ENCODE data around the gene GBX2. TPM values are rescaled to one million over a fixed set of nuclear protein-coding genes. Genes with fewer than 3 reads are reported as not detected.

The GBX2 gene
- total RNA-seq, 1 donor from 2014 or later: not detected

DNA sequence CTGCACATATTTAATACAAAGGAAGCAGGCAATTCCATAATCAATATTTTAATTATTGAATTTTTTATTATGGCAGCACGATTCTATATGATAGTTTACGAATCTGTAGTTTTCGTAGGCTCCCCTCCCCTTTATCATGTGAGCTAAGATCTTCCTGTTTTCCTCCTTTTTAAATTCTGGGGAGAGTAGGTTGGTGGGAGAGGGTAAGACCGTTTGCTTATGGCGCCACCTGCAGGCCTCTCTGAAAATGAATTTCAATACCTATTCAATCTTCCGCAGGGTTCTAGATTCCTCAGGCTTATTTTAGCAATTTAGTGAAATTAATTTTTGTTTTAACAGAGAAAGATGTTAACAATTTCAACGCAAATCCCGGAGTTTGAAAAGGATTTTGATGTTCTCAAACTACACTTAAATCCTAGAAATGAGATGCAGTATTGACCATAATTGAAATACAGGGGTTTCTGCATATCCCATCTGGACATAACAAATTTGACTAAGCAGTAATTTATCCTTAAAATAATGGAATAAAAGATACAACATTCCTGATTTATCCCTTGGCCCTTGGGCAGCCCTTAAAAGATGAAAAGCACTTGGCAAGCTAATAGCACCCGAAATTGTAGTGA lies 12.8 kb upstream of the GBX2 start:
- DNase-seq (ENCODE audit: low spot score): no peak

DNA sequence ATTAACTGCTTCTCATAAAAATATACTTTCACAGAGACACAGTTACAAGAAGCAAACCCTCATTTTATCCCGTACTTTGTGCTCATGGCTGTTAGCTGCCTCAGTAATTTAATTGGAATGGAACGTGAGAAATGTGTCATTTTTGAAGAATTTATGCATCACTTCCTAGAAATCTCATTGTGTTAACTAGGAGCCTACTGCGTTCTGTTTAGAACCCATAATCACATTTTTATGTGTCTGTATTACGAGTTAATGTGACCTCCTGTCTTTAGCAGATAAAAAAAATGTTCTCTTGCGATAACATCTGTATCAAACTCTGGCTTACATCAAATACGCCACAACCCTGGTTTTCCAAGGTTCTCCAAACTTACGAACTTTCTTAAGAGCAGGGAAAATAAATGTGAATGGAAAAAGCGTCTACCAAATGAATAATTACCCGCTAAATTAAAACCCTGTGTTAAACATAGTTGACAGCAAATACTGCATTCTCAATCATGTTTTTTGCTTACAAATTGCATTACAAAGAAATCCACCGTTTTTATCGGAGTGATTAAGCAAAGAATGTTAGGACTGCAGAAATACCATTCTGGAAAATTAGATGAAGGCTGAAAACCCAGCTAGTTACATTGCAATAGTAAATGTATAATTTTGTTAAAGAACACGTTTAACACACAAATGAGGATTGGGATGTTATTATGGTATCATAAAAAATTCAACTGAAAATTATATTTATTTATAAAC lies 12.1 kb upstream of the GBX2 start:
- DNase-seq (ENCODE audit: low spot score): no peak

DNA sequence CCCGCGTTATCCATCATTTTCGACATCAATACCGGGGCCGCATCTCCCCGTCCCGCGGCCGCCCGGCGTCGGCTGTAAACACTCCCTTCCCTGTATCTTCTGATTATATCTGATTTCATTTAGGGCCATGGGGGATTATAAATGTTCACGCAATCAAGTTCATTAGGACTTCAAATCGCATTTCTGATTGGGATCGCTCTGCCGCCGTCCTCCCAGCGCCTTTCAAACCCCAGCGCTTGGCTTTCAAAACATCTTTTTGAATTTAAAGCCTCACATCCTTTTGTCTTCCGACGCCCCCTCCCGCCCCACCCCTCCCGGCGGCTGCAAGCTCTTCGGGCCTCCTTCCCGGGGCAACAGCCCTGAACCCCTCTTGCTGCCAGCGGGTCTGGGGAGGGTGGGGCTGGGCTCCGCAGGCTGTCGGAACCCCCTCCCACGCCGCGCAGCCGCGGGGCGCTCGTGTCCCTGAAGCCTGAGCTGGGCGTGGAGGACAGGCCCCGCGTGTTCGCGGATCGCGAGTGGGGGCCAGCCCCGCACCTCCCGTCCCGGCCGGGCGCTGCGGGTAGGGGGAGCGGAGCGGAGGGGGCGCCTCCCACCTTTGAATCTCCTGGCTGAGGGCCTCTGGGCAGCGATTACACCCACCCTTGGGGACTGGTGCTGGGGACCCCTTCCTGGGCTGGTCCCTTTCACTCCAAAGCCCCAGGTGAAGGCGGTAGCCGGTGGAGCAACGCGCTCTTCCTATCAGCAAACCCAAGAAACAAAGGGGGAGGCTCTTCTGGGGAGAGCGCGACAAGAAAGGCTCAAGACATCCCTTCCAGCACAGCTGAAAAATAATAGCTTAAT lies 11.3 kb upstream of the GBX2 start:
- no peak for DNase-seq (ENCODE audit: low spot score)

DNA sequence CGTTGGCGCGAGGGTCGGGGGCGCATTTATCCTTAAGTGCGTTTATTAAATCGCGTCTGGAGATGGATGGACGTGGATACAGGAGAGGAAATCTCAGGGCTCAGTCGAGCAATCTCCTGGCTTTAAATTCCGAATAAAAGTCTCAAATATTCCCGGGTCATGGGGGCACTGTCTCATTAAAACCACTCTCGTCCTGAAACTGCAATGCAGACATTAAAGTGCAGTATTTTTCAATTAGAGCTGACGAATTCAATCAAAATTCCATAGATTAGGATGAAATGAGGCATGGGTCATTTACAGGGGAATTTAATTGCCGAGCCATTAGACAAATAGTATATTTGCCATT lies 10.7 kb upstream of the GBX2 start:
- no peak for DNase-seq (ENCODE audit: low spot score)

DNA sequence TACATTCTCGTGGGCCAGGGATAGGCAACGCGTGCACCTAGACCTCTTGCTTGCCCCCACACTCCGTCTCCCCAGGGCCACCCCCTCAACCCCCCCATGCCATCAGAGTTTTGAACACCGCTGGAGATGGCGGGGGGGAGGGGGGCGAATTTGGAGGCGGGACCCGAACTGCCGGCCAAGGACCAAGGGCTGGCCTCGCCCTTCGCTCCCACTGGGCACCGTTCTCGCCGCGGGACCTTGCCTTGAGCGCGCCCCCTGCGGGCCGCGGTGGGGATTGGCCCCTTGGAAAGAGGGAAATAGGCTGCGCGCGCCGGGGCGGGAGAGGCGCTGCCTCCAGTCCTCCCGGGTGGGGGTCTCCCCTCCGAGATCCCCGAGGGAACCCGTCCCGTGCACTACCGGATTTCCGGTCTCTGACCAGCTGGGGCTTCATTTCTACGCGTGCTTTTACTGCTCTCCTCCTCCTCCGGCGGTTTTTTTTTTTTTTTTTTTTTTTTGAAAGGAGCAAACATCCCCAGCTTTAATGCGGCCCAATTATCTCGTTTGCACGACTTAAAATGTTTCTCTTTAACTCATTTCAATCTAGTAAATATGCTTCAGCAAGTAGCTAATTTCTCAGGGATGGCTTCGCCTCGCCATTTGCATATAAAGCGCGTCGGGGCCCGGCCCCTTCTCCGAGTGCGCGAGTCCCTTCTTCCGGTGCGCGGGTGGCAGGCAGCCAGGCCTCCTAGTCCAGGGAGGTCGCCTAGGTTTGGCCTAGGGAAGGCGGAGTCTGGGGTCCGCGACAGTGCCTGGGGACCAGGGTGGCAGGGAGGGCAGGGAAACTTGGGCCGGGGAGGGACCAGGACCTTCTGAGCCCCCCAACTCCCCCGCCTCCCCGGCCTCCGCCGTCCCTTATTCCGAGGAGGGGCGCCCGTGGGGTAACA lies 10.0 kb upstream of the GBX2 start:
- no peak for DNase-seq (ENCODE audit: low spot score)

DNA sequence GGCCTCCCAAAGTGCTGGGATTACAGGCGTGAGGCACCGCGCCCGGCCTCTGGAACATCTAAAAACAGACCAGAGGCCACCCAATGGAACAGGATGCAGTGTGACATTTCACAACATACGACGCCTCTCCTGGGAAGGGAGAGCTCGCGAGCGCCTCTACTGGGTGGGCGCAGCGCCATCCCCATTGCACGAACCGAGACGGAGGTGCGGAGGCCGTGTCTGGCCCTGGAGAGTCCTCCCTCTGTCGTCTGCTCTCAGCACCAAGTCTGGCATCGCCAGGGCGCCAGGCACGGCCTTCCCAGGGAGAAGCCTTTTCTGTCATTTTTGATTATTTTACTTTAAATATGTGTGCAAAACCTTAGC lies 9.4 kb upstream of the GBX2 start:
- DNase-seq (ENCODE audit: low spot score): no peak

DNA sequence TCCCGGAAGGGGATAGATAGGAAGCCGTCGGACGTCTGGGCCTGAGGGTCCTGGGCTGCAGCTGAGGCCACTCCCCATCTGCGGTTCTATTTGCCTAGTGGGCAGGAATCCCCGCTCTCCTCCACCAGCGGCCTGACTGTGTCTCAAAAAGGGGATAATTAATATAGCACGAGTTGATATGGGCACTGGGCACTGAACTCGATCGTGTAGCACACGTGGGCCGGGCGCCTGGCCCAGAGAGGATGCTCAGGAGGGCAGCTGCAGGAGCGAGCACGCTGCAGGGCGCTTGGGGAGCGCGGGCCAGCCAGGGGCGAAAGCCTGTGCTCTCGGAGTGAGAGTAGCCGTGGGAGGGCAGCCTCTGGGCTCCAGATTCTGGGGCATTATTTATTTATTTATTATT lies 8.8 kb upstream of the GBX2 start:
- no peak for DNase-seq (ENCODE audit: low spot score)

DNA sequence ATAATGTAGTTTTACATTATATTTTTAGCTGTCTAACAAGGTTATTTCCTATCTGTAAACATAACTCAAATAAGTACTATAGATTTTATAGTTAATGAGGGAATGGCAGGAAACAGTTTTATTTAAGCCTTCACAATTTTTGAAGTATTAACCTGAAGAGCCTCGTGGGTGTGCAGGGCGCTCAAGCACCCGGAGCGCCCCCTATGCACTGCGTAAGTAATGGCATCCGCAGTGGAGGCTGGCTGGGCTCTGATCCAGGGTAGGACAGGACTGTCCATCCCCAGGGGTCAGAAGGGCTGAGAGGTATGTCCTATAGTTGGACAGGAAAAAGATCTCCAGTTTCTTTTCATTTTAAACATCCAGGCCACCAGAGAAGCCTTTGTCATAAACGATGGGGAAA lies 8.2 kb upstream of the GBX2 start:
- no peak for DNase-seq (ENCODE audit: low spot score)

DNA sequence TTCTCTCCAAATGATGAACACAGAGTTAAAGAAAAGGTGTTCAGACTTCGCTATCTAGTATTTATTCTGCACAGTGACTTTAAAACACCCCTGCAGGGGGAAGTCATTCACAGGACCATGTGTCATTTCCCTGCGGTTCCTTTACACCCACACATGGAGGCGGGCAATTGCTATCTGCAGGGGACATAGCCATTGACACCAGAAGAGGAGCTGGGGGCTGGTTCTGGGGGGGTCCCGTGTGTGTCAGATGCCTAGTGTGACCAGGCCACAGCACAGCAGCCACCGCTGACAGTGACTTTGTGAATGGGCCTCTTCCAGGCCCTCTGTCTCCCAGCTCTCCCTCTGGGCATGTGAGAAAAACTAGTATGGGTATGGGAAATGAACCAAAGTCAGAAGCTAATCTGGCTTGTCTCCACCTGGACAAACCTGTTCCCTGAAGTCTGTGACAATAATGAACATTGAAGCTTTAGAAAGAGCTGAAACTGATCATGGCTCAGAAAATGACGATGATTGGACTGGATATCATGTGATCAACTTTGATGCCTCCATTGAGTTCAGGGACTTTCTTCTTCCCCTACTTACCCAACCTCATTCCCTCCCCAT lies 7.5 kb upstream of the GBX2 start:
- no peak for DNase-seq (ENCODE audit: low spot score)

DNA sequence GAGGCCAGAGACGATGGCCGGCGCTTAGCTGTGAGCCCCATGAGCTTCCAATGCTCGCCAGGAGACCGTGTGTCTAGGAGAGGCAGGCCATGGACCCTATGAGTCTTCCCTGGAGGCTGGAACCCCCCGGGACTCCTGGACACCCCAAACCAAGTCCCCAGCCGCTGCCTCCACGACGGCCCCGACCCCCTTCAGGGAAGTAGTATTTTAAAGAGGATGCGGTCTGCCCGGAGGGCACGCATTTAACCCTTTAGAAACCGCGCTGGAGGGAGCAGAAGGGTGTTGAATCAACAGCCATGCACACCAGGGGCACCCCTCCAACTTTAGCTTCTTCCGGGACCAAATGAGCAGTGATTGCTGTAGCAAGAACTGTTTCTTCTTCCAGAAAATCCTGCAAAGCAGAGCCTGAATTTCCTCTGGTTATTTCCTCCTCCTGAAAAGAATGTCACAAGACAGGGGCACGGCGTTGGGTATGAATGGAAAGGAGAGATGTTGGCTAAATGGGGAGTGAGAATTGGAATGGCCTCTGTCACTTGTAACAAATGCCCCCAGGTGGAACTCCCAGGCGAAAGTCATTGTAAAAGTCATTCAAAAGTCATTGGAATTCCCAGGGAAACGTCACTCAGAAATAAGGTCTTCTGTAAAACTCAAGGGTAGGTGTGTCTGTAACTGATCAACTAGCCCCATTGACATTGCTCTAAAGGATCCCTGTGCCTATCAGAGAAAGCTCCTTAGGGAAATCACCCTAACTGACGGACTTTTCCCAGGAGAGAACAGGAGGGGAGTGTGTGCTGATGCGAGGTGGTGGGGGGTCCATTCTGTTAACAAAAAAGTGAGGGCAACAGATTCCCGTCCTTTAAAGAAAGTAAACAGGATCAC lies 5.8 kb upstream of the GBX2 start:
- no peak for DNase-seq (ENCODE audit: low spot score)

DNA sequence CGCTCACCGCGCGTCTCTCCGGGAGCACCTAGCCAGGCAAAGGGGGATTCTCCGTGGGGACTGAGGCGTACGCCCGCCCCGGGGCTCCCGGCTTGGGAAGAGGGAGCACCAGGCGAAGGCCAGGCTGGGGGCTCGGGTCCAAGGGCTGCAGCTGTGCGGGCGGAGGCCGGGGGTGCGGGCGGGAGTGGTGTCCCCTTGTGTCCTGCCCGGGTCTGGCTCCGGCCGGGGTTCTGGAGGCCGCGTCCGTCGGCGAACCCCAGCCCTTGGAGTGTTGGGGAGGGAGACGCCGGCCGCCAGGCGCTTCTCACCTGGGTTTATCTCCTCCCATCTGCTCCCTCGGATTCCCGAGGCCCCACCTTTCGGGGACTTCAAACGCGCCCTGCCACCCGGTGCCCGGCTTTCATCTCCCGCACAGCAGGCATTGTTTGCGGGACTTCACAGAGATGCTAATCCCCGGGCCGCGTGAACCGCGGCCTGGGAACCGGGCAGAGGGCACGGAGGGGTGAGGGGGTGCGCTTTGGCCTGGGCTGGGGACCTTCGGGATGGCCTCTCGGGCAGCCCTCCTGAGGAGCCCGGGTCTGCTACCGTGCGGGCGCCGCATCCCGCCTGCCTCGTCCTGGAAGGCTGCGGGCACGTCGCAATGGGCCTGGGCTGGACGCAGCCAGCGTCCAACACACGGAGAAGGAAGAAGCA lies 5.0 kb upstream of the GBX2 start:
- no peak for DNase-seq (ENCODE audit: low spot score)

DNA sequence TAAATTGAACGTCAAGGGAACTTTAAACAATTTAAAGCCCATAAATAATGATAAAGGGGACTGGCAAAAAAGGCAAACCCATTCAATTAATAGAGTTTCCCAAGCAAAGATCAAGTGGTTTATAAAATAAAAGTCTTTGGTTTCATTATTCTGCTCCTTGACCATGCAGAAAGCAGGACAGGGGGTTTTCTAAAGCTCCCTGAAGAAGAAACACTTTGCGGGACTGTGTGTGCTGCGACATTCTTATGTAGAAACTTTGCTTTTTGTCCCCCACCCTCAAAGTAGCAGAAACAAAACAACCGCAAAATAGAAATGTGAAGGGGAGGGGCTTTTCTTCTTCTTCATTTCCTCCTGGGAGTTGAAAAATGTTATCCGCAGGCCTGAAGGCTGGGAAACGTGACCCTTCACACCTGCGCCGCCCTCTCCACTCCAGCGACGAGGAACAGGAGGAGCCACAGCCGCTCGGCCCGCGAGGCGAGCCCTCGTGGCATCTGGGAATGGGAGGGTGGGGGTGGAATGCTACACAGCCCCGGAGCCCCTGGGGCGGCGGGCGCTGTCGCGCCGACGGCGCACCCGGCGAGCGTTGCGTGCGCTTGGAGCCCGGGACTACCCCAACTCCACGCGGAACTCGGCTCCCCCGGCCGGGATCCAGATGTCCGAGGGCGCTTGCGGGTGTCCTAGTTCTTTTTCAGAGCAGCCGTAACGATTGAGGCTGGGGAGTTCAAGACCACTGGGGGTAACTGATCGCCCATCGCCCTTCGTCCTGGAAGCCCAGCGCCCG lies 4.3 kb upstream of the GBX2 start:
- DNase-seq (ENCODE audit: low spot score): no peak

DNA sequence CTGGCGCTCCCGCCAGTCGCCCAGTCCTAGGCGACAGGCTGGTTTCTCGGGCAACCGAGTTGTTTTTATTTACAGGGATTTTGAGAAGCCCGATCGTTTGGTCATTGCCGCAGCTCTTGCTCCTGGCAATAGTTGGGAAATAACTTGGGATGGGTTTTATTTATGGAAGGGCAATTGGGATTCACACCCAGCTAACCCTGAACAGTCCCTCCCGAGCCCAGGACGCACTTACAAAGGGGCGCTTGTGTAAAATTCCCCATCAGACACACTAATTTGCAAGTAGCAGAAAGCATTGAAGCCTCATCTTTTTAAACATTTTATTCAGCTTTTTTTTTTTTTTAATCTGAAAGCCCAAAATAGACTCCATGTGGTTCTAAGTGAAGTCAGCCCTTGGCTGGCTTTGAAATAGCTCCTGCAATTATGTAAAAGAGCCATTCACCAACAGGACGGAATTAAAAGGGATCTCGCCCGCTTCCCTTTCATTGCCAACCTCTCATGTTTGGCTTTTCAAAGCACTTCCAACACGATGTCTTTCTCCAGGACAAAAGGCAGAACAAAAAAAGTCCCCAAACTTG lies 3.6 kb upstream of the GBX2 start:
- DNase-seq (ENCODE audit: low spot score): no peak

DNA sequence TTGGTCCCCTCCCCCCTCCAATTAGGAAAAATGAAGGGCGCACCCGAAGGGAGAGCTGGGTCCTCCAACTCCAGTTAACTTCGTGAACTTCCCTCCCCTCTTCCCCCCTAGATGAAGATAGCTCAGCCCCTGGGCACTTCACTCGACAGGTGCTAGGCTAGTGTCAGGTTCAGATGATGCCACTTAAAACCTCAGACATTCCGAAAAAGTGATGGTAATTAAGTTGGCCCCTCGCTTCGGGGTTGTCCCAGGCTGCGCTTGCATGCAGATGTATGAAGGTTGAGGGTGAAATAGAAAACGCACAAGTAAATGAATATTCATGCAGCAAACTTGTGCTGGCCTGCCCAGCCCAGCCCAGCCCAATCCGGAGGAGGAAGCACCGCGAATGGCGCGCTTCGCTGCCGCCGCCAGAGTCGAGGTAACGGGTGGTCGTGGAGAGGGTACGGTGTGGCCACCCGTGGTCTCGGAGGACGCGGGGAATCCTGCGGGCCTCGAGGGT lies 3.0 kb upstream of the GBX2 start:
- DNase-seq (ENCODE audit: low spot score): no peak

DNA sequence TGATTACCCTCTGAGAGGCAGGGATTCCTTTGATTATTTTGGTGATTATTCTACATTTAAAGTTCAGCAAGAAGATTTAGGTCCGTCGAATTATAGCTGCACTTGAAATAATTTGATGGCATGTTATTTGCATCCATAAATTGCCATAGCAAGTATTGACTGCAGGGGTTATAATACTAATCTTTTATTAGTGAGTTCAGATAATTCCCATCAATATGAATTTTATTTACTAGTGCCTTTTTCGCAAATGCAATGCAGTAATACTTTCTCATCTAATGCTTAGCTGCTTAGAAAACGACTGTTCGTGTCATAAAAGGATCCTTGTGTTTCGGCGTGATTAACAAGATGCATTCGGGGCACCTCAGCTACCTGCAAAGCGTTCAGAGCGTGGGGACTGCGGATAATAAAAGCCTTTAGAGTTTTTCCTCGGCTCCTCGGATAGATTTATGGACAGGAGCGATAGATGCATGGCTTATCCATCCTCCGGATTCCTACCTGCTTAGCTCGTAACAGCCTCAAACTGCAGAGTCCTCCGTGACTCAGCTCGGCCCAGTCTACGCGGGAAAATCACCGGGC lies 2.5 kb upstream of the GBX2 start:
- no peak for DNase-seq (ENCODE audit: low spot score)

DNA sequence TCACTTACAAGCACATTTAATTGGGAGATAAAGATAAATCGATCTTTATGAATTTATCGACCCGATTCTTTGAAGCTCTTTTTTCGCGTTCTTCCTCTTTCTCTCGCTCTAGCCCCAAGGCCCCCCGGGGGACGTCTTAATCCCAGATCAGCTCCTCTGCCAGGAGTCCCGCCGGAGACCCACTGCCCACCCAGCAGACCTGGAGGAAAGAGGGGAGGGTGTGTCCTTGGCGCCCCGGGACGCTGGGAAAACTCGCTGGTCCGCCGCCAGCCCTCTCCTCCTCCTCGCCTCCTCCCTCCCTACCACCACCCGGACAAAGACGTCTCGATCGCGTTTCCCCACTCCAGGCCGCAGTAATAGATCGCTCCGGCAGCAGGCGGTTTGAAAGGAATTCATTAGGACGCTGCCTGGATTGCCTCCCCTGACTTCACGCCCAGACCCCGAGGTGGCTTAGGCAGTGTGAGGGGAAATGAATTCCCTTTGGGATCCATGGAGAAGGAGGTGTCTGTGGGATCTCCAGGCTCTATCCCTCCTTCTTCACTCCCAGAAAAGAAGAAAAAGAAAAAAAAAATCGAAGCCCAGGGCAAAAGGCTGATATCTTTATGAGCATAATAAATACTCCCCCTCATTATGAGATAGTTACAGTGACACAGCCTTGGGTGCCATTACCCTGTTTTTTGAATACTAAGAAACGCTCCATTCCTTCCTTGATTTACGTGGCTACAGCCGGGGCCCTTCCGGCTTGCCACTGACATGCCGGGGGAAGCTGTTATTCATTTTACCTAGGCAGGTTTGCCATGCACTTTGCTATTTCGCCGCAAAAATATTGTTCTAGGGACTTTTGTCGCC lies 1.8 kb upstream of the GBX2 start:
- DNase-seq (ENCODE audit: low spot score): no peak

DNA sequence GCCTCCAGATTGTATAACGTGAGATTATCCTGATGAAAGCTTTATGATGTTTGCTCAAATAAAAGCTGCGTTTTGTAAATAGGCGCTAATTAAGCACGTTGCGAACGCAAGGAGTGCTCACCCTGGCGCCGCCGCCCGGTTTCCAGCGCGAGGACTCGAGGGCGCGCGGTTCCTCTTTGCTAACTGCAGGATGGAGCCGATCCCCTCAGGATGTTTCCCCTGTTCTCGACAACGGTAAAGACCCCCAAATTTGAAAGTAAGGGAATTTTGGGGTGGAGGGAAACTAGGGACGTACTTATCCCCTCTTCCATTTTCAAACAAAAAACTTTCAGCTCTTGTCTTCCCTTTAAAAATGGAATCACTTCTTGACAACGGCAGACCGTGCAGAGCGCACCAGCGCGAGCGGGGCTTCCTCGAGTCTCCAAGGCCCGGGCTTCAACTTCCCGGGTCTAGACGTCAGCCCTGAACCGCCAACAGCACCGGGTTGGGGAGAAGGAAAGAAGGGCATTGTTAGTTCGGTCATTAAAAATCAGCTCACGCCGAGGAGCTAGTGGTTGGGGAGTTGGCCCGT lies 1.1 kb upstream of the GBX2 start:
- no peak for DNase-seq (ENCODE audit: low spot score)

Measured in ureter (tissue), 1 donor.